OCI-LY1 (cell line): ENCODE data around the gene FARP1.

ENCODE experiments used
- H2AFZ ChIP-seq: fragments of 200-600 bp; sonication (generic), shearing (Covaris generic); 2 replicates; pipeline ENCODE4 v1.6.0; 2014; ENCODE audit warnings: antibody characterized with exemption, mild to moderate bottlenecking, low read length
- H3F3A ChIP-seq: fragments of 200-600 bp; sonication (generic), shearing (Covaris generic); 2 replicates; pipeline ENCODE4 v1.6.0; 2014; ENCODE audit warnings: mild to moderate bottlenecking, antibody characterized with exemption, low read length, moderate library complexity; ENCODE audit not compliant: insufficient read depth
- H3K27ac ChIP-seq: fragments of 200-600 bp; sonication (generic); 2 replicates; pipeline ENCODE4 v1.5.1; 2014; ENCODE audit warnings: low read length, mixed run types, mild to moderate bottlenecking, low read depth; ENCODE audit not compliant: poor library complexity, severe bottlenecking
- H3K27me3 ChIP-seq: fragments of 200-600 bp; sonication (generic); 2 replicates; pipeline ENCODE4 v1.6.0; 2014; ENCODE audit warnings: antibody characterized with exemption, mild to moderate bottlenecking, low read length, moderate library complexity; ENCODE audit not compliant: insufficient read depth
- H3K36me3 ChIP-seq: fragments of 200-600 bp; sonication (generic); 2 replicates; pipeline ENCODE4 v1.6.1; 2014; ENCODE audit warnings: mild to moderate bottlenecking, antibody characterized with exemption, low read length, moderate library complexity, mixed read lengths; ENCODE audit not compliant: insufficient read depth
- H3K4me1 ChIP-seq: fragments of 200-600 bp; sonication (generic); 2 replicates; pipeline ENCODE4 v1.5.1; 2014; ENCODE audit warnings: mild to moderate bottlenecking, low read length, moderate library complexity; ENCODE audit not compliant: insufficient read depth, severe bottlenecking
- H3K4me2 ChIP-seq: fragments of 200-600 bp; sonication (generic), shearing (Covaris generic); 2 replicates; pipeline ENCODE4 v1.6.1; 2014; ENCODE audit warnings: low read length
- H3K4me3 ChIP-seq: fragments of 200-600 bp; sonication (generic); 2 replicates; pipeline ENCODE4 v1.5.1; 2014; ENCODE audit warnings: low read length, low read depth, mild to moderate bottlenecking, mixed read lengths; ENCODE audit not compliant: poor library complexity, severe bottlenecking
- H3K79me2 ChIP-seq: fragments of 200-600 bp; shearing (Covaris generic); 2 replicates; pipeline ENCODE4 v1.6.1; 2016; ENCODE audit warnings: mixed run types, low read length, mixed read lengths; ENCODE audit not compliant: insufficient read depth
- H3K9ac ChIP-seq: fragments of 200-600 bp; sonication (generic), shearing (Covaris generic); 2 replicates; pipeline ENCODE4 v1.6.1; 2014; ENCODE audit warnings: mild to moderate bottlenecking, low read length, mixed read lengths
- H3K9me2 ChIP-seq: fragments of 200-600 bp; sonication (generic), shearing (Covaris generic); 2 replicates; pipeline ENCODE4 v1.6.1; 2014; ENCODE audit warnings: low read depth, mild to moderate bottlenecking, low read length, mixed read lengths
- H3K9me3 ChIP-seq: fragments of 200-600 bp; shearing (Covaris generic); 2 replicates; pipeline ENCODE4 v1.6.1; 2014; ENCODE audit warnings: low read length, mixed read lengths
- H4K20me1 ChIP-seq: fragments of 200-600 bp; sonication (generic), shearing (Covaris generic); 2 replicates; pipeline ENCODE4 v1.6.0; 2016; ENCODE audit warnings: mild to moderate bottlenecking, low read length; ENCODE audit not compliant: insufficient read depth
- EZH2 ChIP-seq: fragments of 200-600 bp; sonication (generic), shearing (Covaris generic); IDR thresholded peaks from 2 replicates; pipeline ENCODE4 v1.8.0; 2017; ENCODE audit warnings: borderline replicate concordance, mixed run types, mild to moderate bottlenecking, antibody characterized with exemption, low read length, moderate library complexity, mixed read lengths
- TF ChIP-seq, protein P1 (sequence below): fragments of 200-600 bp; sonication (generic), shearing (Covaris generic); IDR thresholded peaks from 2 replicates; pipeline ENCODE4 v1.5.1; 2017; ENCODE audit warnings: mild to moderate bottlenecking, antibody characterized with exemption, low read length, moderate library complexity, mixed read lengths

The FARP1 gene

DNA sequence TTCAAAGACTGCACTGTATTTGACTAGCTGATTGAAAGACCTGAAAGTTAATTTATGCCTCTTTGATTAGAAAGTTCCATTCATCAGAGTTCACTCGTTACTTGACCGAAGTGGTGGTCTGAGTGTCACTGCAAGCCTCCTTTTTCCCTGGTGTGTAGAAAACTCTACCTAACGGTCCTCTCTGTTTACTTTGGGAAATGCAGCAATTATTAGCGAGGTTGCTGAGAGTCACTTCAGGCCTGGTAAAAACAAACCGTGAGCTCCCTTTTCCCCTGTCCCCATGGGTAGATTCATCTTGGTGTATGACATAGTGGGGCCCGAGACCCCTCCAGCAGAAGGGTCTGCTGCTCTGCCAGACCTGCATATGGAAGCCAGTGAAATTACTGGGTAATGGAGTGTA is 161.0 kb downstream of the FARP1 start:
- no peaks in the 10 kb centered on the region for H3K4me1 ChIP-seq
- no peaks in the 10 kb centered on the region for H3K9me2 ChIP-seq
- no peak overlapping the region for H3K9ac ChIP-seq
- no peak overlapping the region for H2AFZ ChIP-seq
- H3K9me3 ChIP-seq = no peaks in the 10 kb centered on the region
- H3K27ac ChIP-seq = no peak overlapping the region
- TF ChIP-seq, protein P1, sequence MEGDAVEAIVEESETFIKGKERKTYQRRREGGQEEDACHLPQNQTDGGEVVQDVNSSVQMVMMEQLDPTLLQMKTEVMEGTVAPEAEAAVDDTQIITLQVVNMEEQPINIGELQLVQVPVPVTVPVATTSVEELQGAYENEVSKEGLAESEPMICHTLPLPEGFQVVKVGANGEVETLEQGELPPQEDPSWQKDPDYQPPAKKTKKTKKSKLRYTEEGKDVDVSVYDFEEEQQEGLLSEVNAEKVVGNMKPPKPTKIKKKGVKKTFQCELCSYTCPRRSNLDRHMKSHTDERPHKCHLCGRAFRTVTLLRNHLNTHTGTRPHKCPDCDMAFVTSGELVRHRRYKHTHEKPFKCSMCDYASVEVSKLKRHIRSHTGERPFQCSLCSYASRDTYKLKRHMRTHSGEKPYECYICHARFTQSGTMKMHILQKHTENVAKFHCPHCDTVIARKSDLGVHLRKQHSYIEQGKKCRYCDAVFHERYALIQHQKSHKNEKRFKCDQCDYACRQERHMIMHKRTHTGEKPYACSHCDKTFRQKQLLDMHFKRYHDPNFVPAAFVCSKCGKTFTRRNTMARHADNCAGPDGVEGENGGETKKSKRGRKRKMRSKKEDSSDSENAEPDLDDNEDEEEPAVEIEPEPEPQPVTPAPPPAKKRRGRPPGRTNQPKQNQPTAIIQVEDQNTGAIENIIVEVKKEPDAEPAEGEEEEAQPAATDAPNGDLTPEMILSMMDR = no peak
- no peak for TF ChIP-seq EZH2
- no peaks in the 10 kb centered on the region for H3K79me2 ChIP-seq
- no peaks in the 10 kb centered on the region for H3K36me3 ChIP-seq
- no peak overlapping the region for H3K4me2 ChIP-seq
- no peak overlapping the region for H3K4me3 ChIP-seq
- peaks cover 3% of the 10 kb centered on the region; the same call in 1 of the 2 replicates for H3K27me3 ChIP-seq
- H3F3A ChIP-seq = no peaks in the 10 kb centered on the region
- H4K20me1 ChIP-seq = no peaks in the 10 kb centered on the region

DNA sequence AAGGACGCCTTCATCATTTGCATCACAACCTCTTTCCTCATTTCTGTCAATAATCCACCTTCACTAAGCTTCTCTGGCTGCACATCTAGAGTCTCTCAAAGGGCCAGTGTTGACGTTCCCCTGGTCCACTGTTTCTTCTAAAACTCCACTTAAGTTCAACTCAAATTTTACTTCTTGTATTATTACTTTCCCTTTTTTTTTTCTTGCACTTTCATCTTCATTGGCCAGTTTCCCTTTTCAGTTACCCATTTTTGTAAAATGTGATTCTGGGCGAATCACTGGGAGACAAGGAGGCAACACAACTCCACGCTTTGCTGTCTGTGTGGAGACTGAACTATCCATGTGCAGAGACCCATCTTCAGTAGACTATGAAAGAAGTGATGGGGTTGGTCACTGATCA is 162.8 kb downstream of the FARP1 start:
- H3K79me2 ChIP-seq = no peaks in the 10 kb centered on the region

DNA sequence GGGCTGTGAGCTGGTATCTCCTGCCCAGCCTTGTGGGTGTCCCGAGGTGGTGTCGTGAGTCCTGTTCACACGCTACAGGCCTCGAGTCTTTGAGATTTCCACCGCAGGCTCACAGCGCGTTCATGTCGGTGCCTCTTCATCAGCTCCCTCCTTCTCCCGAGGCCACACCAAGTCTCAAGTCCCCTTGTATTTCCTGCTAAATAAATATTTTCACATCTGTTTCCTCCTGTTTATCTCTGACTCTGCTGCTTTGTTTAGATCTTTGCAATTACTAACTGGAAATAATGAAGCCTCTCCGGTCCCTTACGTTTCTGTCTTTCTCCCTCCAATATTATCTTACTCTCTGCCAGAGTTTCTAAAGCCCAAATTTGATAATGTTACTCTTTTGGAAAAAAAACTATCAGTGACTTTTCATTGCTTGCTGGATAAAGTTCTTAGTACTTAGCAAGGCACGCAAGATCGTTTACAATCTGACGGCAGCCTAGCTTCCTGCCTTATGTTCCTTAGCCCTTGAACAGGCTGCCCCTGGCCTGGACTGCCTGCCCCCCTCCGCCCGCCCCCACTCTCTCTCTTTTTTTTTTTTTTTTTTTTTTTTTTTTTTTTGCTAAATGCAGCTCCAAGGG is 164.7 kb downstream of the FARP1 start:
- no peak overlapping the region for H3K4me2 ChIP-seq
- H3K9ac ChIP-seq = no peak overlapping the region
- H3F3A ChIP-seq = no peaks in the 10 kb centered on the region
- H3K9me2 ChIP-seq = no peaks in the 10 kb centered on the region
- no peaks in the 10 kb centered on the region for H3K79me2 ChIP-seq
- H3K36me3 ChIP-seq = no peaks in the 10 kb centered on the region
- H2AFZ ChIP-seq = no peak overlapping the region
- no peaks in the 10 kb centered on the region; the same call in 1 of the 2 replicates for H3K27me3 ChIP-seq
- H4K20me1 ChIP-seq = no peaks in the 10 kb centered on the region
- TF ChIP-seq EZH2 = no peak
- TF ChIP-seq, protein P1 = no peak
- no peaks in the 10 kb centered on the region for H3K4me1 ChIP-seq
- no peak overlapping the region for H3K27ac ChIP-seq
- no peak overlapping the region for H3K4me3 ChIP-seq
- no peaks in the 10 kb centered on the region for H3K9me3 ChIP-seq

More for the DNA sequence above, 162.8 kb downstream of the FARP1 start:
- Histone ChIP-seq H3K9me2 (no peaks in the 10 kb centered on the region), H3K4me1 (no peaks in the 10 kb centered on the region), H2AFZ (no peak overlapping the region), H3K4me2 (no peak overlapping the region), H3K27me3 (peaks cover 3% of the 10 kb centered on the region; the same call in 1 of the 2 replicates), H4K20me1 (no peaks in the 10 kb centered on the region), H3K27ac (no peak overlapping the region), H3K9me3 (no peaks in the 10 kb centered on the region), H3K36me3 (no peaks in the 10 kb centered on the region), H3K4me3 (no peak overlapping the region), H3K9ac (no peak overlapping the region), H3F3A (no peaks in the 10 kb centered on the region)
- TF ChIP-seq, protein P1 = no peak
- no peak for TF ChIP-seq EZH2
